Measurements from ENCODE around the gene LHFPL6.
A peak's percentile ranks its signal among the peaks of the same experiment; 100 is the strongest.

LHFPL6 gene

DNA sequence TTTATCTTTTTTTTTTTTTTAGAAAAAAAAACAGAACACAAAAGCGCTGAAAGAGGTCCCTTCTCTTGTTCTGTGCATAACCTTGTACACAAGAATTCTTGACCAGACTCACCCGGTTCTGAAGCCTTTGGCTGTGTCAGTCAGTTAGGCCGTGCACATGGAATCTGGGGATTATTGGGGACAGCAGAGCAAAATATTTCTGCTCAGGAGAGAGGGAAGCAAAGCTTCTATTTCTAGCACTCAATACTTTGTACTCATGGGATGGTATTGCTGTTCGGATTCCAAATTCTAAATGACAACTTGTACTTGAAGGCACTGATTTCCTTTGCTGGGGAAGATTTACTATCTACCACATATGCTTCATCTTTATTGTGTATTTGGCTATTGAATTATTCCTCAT lies 292.0 kb downstream of the LHFPL6 start:
- no peak for DNase-seq (ENCODE audit: low read depth in 2 of 2)

DNA sequence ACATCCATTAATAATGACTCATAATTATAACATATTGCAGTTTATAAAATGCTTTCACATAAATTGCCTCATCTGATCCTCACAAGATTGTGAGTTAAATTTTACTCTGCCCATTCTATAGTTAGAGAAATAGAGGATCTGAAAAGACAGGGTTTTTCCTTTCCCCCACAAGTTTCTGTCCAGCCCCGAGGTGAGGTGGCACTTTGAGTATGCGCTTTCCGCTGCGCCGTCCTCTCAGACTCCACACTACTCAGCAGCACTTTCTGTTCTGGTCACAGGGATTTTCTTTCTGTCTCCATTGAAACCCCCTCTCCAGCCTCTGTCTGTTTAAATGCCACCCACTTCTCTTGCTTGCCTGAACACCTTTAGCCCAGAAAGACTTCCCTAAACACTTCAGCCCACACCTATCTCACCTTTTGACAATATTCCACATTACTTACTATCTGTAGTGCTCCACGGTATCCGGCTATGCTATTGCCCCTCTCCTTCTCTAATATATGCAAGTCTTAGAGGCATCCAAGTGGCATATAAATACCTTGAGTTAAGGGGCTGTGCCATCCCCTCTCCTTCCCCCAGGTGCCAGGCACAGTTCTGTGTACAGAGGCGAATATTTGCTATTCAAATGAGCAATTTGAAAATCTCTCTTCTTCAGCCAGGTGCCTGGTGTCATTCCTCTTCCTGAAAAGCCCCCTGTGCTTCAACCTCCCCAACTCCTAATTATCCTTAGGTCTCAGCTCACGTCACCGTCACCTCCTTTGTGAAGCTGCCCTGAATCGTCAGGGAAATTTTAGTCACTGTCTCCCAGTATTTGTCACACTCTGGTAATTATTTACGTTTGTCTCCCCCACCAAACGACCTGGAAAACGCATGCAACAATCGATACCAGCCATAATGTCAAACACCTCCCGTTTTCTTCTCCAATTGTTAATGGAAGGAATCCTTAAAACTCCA lies 296.1 kb downstream of the LHFPL6 start:
- peak in 1 of 2 donors; percentile 7 for DNase-seq (ENCODE audit: low read depth in 2 of 2)

- DNase-seq (ENCODE audit: low read depth in 2 of 2), result no peak
Measured at GRCh38 chr13:39302820-39303219, 300.2 kb downstream of the LHFPL6 start.

DNA sequence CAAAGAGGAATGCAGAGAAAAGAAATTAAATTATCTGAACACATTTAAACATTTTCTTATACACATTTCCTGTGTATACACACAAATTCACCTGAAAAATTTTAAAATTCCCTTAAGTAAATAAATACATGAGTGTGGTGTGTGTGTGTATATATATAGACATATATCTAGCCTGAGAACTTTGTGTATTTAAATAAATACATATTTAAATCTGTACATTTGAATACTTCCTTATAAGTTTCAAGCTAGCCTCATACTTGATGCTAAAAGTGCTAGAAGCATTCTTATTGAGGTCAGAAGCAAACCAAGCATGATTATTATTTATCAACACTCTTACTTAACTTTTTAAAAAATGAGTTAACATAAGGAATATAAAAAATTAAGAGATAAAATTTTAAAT lies 304.0 kb downstream of the LHFPL6 start:
- DNase-seq (ENCODE audit: low read depth in 2 of 2), result no peak

DNA sequence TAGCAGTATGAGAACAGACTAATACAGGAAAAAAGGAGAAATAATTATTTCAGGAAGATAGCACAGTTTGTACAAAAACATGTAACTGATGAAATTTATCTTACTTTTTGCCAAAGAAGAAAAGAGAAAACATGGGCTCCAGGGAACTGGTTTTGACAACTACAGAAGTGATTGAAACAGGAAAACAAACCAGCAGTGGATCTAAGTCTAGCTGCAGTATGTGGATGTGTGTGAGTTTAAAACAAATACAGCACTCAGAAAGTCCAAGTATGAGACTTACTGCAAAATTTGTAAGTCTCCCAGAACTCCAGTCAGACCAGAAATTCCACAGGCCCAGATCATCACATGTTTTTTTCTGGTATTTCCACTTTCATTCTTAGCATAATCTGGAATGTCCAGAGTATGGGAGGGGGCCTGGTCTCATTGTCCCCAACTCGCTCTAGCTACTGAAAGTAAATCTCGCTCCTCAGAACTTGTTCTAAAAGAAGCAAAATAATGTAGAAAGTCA lies 305.3 kb downstream of the LHFPL6 start:
- DNase-seq (ENCODE audit: low read depth in 2 of 2), result no peak

DNA sequence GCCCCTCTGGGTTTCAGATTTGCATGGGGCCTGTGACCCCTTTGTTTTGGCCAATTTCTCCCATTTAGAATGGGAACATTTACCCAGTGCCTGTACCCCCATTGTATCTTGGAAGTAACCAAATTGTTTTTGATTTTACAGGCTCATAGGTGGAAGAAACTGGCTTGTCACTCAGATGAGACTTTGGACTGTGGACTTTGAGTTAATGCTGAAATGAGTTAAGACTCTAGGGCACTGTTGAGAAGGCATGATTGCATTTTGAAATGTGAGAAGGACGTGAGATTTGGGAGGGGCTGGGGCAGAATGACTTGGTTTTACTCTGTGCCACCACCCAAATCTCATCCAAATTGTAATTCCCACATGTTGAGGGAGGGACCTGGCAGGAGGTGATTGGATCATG lies 306.0 kb downstream of the LHFPL6 start:
- no peak for DNase-seq (ENCODE audit: low read depth in 2 of 2)

DNA sequence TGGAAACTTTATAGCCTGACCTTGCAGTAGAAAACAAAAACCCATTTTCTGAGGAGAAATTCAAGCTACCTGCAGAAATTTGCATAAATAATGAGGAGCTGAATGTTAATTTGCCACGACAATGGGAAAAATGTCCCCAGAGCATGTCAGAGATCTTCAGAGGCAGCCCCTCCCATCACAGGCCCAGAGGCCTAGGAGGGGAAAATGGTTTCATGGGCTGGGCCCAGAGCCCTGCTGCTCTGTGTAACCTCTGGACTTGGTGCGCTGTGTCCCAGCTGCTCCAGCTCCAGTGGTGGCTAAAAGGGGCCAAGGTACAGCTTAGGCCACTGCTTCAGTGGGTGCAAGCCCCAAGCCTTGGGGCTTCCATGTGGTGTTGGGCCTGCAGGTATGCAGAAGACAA lies 306.8 kb downstream of the LHFPL6 start:
- no peak for DNase-seq (ENCODE audit: low read depth in 2 of 2)

Data from stimulated activated CD8-positive, alpha-beta memory T cell treated with anti-CD3 and anti-CD28 coated beads, Interleukin-2, amount 100 ng/mL, for 48 hours (primary cell).